GM19035 (cell line): ENCODE data around the gene ENDOV.

Source experiments
- ATAC-seq: cut with Tn5 transposase; IDR thresholded peaks from one replicate; pipeline ENCODE4 v1.9.1; 2021; ENCODE audit not compliant: unreplicated experiment

The ENDOV gene

GRCh38 chr17:80415626-80416137, 715 bp downstream of the ENDOV start:
- no peak for ATAC-seq

- no peak for ATAC-seq
These were observed 1.4 kb downstream of the ENDOV start for GRCh38 chr17:80416260-80416939.

- no peak for ATAC-seq
These were observed 1.9 kb downstream of the ENDOV start for GRCh38 chr17:80416940-80417293.

GRCh38 chr17:80418589-80418988, 3.6 kb downstream of the ENDOV start:
- no peak for ATAC-seq

- ATAC-seq: no peak
These were observed 4.3 kb downstream of the ENDOV start for GRCh38 chr17:80419255-80419654.

GRCh38 chr17:80421381-80422090, 6.6 kb downstream of the ENDOV start:
- ATAC-seq: no peak

GRCh38 chr17:80422276-80422675, 7.3 kb downstream of the ENDOV start:
- ATAC-seq: no peak

GRCh38 chr17:80422981-80423380, 8.0 kb downstream of the ENDOV start:
- ATAC-seq: no peak

GRCh38 chr17:80423536-80424225, 8.7 kb downstream of the ENDOV start:
- ATAC-seq: no peak

GRCh38 chr17:80424261-80424660, 9.3 kb downstream of the ENDOV start:
- ATAC-seq: no peak

- no peak for ATAC-seq
These were observed 10.2 kb downstream of the ENDOV start for GRCh38 chr17:80424878-80425765.

- no peak for ATAC-seq
These were observed 11.0 kb downstream of the ENDOV start for GRCh38 chr17:80425835-80426426.

- ATAC-seq: no peak
These were observed 11.8 kb downstream of the ENDOV start for GRCh38 chr17:80426671-80427326.

- no peak for ATAC-seq
These were observed 12.7 kb downstream of the ENDOV start for GRCh38 chr17:80427366-80428282.

- ATAC-seq: no peak
These were observed 13.4 kb downstream of the ENDOV start for GRCh38 chr17:80428363-80428762.

- no peak for ATAC-seq
These were observed 13.8 kb downstream of the ENDOV start for GRCh38 chr17:80428796-80429195.

GRCh38 chr17:80429356-80430275, 14.6 kb downstream of the ENDOV start:
- no peak for ATAC-seq
